NCI-H2029 treated with DMSO at 0.1 percent for 48 hours (cell line): ENCODE data around the gene STXBP6.
"Not testable (repeated sequence)": the region's sequence is repeated elsewhere in the genome, so short reads cannot be mapped to it uniquely, and the experiment has no call there.

ENCODE experiments used
- DNase-seq: peaks from one replicate; lab custom pipeline; 2025; lab: John Stamatoyannopoulos, UW

The STXBP6 gene

DNA sequence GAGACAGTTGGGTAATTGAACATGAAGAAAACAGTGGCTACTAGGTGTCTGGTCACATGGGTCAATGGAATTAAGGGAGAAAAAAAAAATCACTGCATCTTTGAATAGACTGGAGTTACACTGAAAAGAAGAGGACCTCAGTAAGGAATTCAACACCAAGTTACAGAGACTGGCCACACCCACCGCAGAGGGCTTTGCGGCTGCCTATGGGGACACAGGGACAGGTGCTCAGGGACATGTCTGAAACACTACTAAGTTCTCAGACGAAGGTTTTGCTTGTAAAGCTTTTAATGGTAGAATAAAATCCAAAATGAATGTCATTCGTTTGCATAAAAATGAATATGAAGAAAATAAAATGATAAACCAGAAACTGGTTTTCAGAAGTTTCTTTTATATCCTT is 93.8 kb downstream of the STXBP6 start:
- DNase-seq = no peak

DNA sequence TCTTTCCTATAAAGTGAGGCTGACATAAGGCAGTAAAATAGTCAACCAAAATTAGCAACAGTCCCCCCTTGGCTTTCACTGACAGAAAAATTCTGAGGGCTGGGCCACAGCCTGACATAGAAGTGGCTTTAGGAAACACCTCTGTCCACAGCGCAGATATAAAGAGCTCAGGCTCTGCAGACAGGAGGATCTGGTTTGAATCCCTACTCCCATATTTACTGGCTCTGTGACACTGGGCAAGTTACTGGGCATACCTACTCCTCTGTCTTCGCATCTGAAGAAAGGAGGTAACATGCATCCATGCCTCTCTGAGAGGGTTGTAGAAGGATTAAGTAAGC is 95.3 kb downstream of the STXBP6 start:
- DNase-seq = no peak

DNA sequence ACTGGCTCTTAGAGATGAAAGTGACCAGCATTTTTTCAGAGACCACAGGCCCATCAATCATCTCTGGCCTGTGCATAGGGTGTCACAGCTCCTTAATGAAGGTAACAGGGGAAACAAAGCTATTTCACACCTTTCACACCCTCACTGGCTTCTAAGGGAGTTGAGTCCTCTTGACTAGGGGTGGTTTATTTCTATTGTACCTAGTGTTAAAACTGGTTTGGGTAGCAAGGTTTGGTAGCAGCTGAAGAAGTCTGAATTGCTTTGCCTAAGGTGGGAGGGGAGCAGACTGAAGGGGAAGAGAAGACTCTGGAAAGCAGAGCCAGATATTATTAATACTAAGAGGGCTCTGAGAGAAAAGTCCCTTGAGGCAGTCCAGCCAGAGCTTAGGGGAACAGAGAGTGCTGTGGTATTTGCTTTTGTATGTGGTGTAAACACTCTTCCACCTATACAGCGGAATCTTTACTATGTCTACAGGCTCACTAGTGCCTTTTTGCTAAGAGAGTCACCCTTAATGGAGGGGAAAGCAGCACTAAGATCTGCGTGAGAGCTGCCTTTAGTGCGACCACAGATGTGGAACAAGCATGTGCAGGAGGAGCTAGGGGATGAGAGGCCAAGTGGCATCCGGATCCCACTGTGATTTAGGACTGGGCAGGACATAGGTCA is 95.8 kb downstream of the STXBP6 start:
- no peak for DNase-seq

DNA sequence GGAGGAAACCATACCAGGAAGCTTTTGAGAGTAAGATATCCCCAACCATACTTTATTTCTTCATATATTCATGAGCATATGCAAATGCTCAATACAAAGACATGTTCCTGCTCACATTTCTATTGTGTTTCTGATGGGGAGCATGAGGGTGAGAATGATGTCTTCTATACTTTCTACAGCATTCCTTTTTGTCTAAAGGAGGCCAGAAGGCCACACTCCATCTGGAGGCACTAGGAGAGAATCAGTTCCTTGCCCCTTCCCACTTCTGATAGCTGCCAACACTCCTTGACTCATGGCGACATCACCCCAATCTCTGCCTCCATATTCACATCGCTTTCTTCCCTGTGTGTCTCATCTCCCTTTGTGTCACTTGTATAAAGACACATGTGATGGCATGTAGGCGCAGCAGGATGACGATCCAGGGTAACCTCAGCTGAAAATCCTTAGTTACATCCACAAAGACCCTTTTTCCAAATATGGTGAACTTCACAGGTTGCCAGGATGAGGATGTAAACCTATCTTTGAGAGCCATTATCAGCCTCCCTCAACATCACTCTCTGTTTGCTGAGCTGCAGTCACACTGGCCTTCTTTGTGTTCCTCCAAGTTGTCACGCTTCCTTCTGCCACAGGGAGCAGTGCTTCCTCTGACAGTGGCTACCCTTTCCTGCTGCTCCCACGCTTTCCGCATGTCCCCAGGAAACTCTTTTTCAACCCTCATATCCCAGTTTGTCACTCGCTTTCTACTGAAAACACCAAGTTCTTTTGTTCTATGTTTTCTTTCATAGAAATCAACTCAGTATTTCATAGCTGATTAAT is 96.9 kb downstream of the STXBP6 start:
- DNase-seq = peak; percentile 96

DNA sequence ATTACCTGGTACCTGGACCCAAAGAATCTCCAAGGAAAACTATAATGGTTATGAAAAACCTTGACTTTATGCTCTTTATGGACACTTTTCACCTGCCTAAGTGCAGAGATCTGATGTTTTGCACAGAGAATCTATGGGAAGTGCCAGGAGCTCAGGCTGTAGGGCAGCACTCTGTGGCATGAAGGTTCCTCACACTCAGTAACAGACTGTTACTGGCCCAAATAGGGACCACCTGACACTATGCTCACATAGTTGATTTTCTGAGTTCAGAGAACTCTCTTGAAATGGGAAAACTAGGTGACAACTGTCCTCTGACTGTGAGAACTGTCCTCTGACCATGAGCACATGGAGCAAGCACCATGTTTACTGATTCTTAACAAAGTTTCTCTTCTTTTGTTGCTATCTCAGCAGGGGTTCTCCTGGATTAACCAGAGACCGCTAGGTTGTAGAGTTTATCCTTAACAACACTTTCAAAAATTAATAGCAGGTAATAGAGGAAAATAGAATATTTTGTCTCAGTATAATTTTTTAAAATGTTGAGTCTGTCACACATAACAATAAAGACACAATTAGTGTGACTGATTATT is 101.6 kb downstream of the STXBP6 start:
- no peak for DNase-seq

DNA sequence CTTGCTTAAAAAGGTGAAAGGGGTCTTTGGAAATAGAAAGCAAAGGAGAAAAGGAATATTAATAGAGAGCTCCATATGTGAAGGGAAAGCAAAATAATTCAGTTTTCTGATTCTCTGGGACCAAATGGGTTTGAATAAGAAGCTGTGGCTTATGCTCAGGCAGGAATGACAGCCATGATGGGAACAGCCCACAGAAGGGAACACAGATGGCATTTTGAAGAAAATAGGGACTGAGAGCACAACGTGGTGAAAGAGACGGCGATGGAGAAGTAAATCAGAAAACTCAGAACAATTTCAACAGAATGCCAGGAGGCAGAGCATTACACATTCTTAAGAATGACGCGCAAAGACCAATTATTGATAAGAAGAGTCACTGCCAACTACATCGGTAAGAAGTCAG is 102.8 kb downstream of the STXBP6 start:
- DNase-seq = no peak

DNA sequence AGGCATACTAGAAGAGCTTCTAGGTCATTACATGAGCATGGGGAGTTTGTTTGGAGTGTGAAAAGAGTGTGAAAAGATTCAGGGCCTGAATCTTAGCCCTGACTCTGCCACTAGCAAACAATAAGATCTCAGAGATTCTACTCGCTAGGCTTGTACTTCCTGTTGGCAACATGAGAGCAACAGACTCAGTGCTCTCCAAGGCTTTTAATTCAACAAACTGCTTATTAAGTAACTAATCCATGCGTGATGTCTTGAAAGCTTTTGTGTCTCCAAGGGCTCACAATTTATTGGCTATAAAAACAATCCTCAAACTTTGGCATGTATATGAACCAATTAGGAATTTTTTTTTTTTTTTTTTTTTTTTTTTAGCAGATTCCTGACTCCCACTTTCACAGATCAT is 105.1 kb downstream of the STXBP6 start:
- DNase-seq = peak; percentile 85

DNA sequence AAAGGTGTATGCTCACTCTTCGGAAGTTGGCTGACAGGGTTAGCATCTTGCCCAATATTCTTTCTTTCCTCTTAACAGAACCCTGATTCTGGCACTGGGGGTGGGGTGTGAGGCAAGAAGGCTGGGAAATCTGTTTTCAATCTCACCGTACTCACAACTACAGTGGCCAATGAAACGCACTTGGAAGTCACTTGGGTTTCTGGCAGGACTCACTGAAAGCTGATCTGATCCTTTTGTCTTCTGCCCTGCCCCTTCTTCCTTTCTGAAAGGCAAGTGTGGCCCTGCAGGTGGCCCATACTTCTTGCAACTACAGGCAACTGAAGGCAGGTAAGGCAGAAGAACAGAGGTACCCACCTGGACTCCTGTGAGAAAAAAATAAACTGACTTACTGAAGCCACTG is 106.9 kb downstream of the STXBP6 start:
- peak; percentile 100 for DNase-seq

DNA sequence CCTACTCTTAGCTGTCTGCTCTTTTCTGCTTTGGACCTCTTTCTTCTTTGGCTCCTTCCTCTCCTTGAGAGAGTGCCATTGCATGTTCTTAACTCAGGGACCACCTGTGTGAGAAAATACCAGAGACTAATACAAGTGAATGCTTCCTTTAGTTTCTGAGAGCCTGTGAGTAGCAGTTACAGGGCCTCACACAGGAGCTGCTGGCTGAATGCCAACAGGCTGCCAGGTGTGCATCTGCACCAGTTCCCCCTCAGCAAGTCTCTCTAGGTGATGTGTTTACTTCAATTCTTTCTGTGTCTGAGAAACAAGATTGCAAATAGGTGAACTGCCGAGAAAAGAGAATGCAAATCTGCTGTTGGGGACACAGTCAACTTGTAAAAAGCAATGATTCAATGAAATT is 108.2 kb downstream of the STXBP6 start:
- peak; percentile 99 for DNase-seq

DNA sequence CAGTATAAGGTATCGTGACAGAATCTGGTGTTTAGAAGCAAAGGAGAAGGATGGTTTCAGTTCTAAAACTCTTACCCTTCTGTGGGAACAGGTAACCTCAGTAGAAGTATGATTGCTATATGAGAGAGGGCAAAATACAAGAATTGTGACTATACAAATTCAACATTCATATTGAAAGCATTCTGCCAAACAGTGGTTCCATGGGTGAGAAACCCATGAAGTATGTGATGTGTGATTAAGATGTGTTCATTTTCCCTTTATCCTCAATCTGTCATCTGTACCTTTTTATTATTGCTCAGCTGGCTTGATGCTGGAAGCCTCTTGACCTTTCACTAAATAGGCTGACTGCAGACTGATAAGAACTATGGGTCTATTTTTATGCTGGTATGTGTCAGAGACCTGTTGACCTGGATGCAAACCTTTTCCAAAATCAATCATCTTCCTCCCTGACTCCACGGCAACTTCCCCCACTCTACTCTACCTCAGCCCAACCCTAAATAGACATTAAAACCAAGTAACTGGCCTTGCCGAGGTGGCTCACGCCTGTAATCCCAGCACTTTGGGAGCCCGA is 109.6 kb downstream of the STXBP6 start:
- DNase-seq = no peak

DNA sequence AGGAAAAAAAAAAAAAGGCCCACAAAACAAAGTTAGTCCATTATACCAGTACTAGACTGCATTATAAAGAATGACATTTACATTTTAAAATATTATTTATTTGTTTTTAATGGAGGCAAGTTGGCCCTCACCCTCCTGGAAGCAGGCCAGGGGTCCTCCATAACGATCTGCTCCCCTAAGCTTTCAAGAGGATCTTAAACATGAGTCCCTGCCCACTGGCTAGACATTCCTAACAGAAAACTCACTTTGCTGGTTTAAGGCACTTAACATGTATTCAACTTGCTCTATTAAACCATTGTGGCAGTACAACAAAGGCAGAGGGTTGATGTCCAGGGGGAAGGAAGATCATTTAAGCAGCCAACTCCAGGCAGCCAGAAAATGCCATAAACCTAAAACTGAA is 111.4 kb downstream of the STXBP6 start:
- DNase-seq = peak; percentile 93

DNA sequence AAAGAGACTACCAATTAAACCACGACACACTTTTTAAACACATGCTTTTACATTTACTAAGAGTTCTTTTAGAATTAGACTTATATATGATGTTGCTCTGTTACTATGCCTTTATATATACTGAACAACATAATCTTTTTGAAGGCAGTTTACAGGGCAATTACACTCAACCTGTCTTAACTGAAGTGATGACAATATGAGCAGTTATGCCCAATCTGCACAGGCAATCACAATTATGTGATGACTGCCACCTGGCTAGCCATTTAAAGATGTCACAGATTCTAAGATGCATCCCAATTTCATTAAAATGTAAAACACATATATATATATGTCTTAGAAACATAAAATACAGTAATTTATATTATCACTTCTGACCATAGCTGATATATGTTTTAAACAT is 112.6 kb downstream of the STXBP6 start:
- DNase-seq = no peak

DNA sequence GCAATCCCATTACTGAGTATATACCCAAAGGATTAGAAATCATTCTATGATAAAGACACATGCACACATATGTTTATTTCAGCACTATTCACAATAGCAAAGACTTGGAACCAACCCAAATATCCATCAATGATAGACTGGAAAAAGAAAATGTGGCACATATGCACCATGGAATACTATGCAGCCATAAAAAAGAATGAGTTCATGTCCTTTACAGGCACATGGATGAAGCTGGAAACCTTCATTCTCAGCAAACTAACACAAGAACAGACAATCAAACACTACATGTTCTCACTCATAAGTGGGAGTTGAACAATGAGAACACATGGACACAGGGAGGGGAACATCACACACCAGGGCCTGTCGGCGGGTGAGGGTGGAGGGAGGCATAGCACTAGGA is 113.2 kb downstream of the STXBP6 start:
- DNase-seq = not testable (repeated sequence)

DNA sequence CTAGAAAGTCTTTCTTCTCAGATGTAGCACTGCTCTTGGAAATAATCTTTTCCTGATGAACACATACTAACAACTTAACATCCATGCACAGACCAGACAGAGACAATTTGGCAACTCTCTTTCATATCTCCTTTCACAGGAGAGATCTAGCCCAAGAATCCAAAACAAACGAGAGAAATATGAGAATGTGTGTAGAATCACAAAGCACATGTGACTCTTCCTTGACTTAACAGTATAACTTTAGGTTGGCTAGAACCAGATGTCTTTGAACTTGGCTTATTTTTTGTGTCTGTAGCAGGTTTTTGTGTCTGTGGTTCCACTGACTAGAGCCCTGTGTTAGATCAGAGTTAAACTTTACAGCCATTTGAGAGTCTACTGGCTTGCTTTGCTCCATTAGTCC is 114.2 kb downstream of the STXBP6 start:
- peak; percentile 79 for DNase-seq

DNA sequence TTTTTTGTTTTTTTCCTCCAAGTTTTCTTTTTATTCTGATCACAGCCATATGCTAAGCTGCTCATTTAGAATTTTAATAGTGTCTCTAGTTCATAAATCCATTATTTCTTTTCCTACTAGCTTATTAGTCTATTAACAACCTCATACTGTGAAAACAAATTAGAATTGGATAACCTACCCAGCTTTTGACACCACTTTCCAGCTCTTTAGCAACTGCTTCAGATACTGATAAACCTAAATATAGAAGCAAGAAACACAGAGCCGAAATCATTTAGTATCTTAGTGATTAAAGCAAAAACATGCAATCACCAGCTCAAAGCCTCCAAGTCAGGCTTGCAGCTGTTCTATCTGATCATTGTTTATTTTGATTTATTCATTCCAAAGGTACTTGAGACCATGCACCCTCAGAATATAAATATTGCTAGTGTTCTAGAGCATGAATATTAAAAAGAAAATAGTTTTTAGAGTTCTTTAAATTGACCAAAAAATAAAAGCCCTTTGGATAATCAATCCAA is 121.5 kb downstream of the STXBP6 start:
- peak; percentile 60 for DNase-seq

DNA sequence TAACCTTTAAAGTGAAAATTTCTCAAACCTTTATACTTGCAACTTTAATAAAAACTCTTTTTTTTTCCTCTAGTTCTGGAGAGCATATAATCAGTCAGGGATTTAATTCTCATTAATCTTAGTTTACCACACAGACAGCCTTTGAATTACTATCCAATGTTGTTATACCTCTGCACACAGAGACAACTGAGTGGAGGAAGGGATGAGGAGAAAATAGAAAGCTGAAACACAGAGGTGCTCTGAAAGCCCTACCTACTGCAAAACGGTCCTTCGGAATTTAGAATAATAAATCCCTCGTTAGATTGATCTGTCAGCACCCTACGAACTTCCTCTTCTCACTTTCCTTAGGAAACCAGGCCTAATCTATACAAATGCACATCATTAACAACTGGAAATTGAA is 122.1 kb downstream of the STXBP6 start:
- DNase-seq = peak; percentile 98

DNA sequence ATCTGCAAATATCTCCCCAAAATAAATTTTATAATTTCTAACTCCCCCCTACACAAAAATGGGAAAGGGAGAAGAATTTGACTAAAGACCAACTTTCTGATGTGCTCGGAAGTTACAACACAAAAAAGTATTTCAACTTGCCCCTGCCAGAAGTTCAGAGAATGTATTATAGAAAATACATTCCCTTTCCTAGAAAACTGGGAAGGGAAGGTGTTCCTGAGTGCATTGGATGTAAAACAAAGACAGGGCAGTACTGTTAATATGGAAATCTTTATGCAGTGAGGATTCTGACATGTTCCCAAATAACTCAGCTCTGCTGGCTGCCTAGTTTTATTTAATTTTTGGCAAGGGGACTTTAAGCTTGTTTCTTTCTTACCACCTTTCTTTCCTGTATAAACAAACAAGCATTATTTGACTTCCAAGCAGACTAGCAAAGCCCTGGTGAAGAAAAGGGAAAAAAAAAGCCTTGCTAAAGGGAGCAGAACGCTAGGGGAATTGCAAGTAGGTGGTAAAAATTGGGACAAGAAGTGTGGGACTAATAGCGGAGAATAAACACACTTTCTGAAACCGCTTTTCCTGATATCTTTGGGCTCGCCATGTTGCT is 124.1 kb downstream of the STXBP6 start:
- DNase-seq = no peak

DNA sequence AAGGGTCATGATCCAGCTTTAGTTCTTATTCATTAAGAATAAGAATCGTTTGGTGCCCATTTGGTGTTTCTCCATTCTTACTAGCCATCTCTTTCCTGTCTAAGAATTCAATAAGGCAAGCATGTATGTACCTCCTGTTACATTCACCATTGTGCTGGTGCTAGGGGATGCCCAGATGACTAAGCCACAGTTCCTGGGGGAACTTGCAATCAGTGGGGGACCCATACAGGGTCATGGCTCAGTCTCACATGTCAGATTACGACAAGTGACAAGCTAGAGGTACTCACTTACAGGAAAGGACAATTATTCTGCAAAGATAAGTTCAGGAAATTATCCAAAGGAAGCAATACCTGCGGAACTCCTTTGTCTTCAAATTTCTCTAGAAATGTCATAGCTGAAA is 125.4 kb downstream of the STXBP6 start:
- DNase-seq = no peak

DNA sequence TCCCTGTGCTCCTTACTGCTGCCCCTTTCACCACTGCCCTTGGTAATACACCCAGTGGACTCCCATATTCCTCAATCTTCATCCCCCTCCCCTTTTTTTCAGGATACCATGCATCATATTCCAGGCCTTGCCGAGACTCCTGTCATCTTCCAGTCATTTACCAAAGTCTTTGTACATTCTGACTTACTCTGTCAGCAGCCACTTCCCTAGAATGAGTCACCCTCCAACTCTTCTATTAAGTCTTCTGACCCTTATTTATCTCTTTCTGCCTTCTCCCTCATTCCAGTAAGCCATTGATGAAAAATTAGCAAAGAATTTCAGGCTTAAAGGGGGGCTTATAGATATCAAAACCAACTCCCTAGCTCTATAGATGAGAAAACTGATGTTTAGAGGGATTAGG is 128.0 kb downstream of the STXBP6 start:
- no peak for DNase-seq

DNA sequence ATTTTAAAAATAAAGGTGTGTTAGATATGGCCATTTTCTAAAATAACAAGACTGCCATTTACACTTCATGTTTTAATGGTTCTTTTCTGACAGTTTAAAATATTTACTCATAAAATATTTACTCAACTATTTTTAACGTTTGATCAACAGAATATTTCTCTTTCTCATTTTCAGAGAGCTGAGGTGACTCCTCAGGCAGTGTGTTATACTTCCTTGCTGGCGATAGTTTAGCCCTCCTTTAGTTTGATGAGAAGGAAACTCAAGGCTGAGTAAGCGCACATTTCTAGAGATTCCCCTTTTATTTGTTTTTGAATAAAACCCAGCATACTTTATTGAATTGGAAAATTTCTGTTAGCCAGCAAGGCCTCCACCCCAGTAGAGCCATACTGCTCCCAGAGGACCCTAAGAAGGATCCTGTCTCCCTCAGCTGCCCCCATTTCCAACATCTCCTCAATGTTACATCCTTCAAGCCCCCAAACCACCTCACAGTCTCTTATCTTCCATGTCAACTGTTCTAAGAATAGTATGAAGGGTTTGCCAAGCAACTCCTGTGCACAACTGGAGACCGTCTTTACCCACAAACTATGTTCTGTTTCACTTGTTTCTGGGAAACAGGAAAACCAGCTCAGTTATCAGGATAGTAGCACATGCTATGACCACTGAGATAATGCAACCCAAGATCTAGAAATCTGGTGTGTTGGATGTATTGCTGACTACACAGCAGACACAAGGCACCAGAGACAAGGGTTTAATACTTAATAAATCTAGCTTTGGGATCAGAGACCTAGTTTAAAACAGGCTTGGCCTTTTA is 129.5 kb downstream of the STXBP6 start:
- DNase-seq = no peak

DNA sequence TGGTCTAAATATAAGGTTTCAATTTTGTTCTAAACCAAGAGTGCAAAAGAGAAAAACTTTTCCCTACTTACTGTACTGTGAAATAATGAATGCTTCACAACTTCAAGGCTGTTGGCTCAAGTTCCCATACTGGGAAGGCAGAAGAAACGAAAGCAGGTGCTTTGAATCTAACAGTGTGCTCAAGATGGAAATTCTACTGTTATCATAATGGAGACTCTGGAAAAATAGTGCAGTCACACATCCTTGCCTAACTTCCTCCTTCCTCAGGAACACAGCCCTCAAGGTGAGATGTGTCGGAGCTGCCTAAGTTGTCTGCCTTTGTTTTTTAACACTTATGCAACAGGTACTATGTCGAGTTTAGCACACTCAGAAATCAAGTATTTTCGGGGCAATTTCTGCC is 131.1 kb downstream of the STXBP6 start:
- DNase-seq = no peak
